ENCODE data around the gene APMAP. TPM values are rescaled to one million over a fixed set of nuclear protein-coding genes. Genes with fewer than 3 reads are reported as not detected.

Gene APMAP
- total RNA-seq, 1 experiment from 2014 or later: 67.8 TPM

GRCh38 chr20:25005661-25006060 is 13.1 kb upstream of the APMAP start:
- H3K79me1 ChIP-seq (ENCODE audit: insufficient read depth, low read depth, low read length, poor library complexity, severe bottlenecking): no peaks in the 10 kb centered on the region
- Mint-ChIP-seq H3K27ac (no peak overlapping the region; a peak in 1 of 7 replicates), H3K4me1 (peaks cover 0 to 3% of the 10 kb centered on the region in 2 experiments; a peak in 1 of 4 replicates), H3K9me3 (peaks cover 0 to 3% of the 10 kb centered on the region in 2 experiments; a peak in 2 of 5 replicates), H3K36me3 (ENCODE audit: insufficient read depth in 1 of 3, low read depth in 3 of 3) (no peaks in the 10 kb centered on the region), H3K4me3 (no peak overlapping the region), H3K27me3 (ENCODE audit: low read depth) (peaks cover 18% of the 10 kb centered on the region)
- no peak overlapping the region for H2AFZ ChIP-seq (ENCODE audit: low read length)
- H2BK12ac ChIP-seq (ENCODE audit: insufficient read length, low read depth, low read length): no peak overlapping the region
- no peak overlapping the region for H4K5ac ChIP-seq (ENCODE audit: insufficient read length, low read depth, low read length)
- no peak overlapping the region for H2AK5ac ChIP-seq (ENCODE audit: insufficient read length, low read length)
- H3K14ac ChIP-seq (ENCODE audit: insufficient read depth, low read length): no peak overlapping the region; the same call in 1 of the 2 replicates
- no peak overlapping the region for H3K23ac ChIP-seq (ENCODE audit: insufficient read length, low read depth, low read length)
- no peak overlapping the region for H2BK20ac ChIP-seq (ENCODE audit: low read depth, low read length, poor library complexity, severe bottlenecking)
- H3T11ph ChIP-seq (ENCODE audit: low read length): no peak overlapping the region
- no peak overlapping the region for H2BK15ac ChIP-seq (ENCODE audit: low read depth, low read length)
- no peak for TF ChIP-seq CTCF (conservative IDR thresholded peaks at IDR 0.05)
- H3K23me2 ChIP-seq (ENCODE audit: insufficient read length, low read depth, low read length, poor library complexity, severe bottlenecking): no peaks in the 10 kb centered on the region
- H3K4ac ChIP-seq (ENCODE audit: low read depth, low read length): no peak overlapping the region
- DNase-seq: peak; percentile 22
- H3K79me2 ChIP-seq (ENCODE audit: insufficient read depth, low read length): no peaks in the 10 kb centered on the region
- H3K27ac ChIP-seq (ENCODE audit: insufficient read length, low read depth, low read length): no peak overlapping the region
- H2BK120ac ChIP-seq (ENCODE audit: low read depth, low read length, poor library complexity, severe bottlenecking): no peak overlapping the region
- H3K27me3 ChIP-seq (ENCODE audit: insufficient read depth, low read length): no peaks in the 10 kb centered on the region
- H3K56ac ChIP-seq (ENCODE audit: insufficient read length, low read depth, low read length): no peak overlapping the region
- no peaks in the 10 kb centered on the region for H3K9me3 ChIP-seq (ENCODE audit: control insufficient read depth, low read depth, low read length)
- no peaks in the 10 kb centered on the region for H3K4me1 ChIP-seq (ENCODE audit: insufficient read depth, low read length)
- no peak overlapping the region for H4K8ac ChIP-seq (replicated peaks; ENCODE audit: insufficient read length, low read depth, low read length)
- no peak overlapping the region for H3K18ac ChIP-seq (ENCODE audit: insufficient read length, low read depth, low read length)
- no CpG with 5 or more reads among the region's 8 CpGs for WGBS (ENCODE audit: extremely low coverage, insufficient read length, low lambda C conversion rate)
- H4K20me1 ChIP-seq (ENCODE audit: control insufficient read depth, insufficient read depth, insufficient read length): no peaks in the 10 kb centered on the region
- H4K91ac ChIP-seq (ENCODE audit: insufficient read length, low read depth, low read length): no peak overlapping the region
- H2BK5ac ChIP-seq (ENCODE audit: insufficient read length, low read length): no peak overlapping the region
- no peak overlapping the region for H3K9ac ChIP-seq (ENCODE audit: extremely low read depth, insufficient read length, low read length)
- no peak overlapping the region for H3K4me2 ChIP-seq (ENCODE audit: insufficient read depth, insufficient read length, low read length)
